GM04503 (cell line): Measurements from ENCODE around the gene CRP.
"Not testable (repeated sequence)": the region's sequence is repeated elsewhere in the genome, so short reads cannot be mapped to it uniquely, and the experiment has no call there.

Source experiments
- DNase-seq: peaks from one replicate; pipeline ENCODE4 v3.0.0-alpha.2; 2012; ENCODE audit warnings: low read depth

CRP gene, protein sequence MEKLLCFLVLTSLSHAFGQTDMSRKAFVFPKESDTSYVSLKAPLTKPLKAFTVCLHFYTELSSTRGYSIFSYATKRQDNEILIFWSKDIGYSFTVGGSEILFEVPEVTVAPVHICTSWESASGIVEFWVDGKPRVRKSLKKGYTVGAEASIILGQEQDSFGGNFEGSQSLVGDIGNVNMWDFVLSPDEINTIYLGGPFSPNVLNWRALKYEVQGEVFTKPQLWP

DNA sequence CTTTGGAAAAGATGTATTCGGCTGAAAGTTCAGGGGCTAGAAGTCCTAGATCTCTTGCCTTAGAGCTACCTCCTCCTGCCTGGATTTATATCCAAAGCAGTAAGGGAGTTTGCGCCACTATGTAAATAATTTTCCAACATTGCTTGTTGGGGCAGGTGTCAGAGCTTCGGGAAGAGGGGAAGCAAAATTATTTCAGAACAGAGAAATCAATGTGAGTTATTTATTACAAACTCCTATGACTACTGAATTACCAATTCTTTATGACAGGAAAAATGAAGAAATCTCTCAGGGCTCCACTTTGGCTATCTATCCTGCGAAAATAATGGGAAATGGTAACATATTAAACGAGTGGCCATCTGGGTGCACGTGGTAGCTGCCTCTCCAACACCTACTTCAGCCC, at the start of gene CRP:
TSS of gene CRP (minus strand) at position 61 of the 400 bp plus-strand sequence. CDS start 104 bp downstream, outside the sequence.
- DNase-seq, result no peak

DNA sequence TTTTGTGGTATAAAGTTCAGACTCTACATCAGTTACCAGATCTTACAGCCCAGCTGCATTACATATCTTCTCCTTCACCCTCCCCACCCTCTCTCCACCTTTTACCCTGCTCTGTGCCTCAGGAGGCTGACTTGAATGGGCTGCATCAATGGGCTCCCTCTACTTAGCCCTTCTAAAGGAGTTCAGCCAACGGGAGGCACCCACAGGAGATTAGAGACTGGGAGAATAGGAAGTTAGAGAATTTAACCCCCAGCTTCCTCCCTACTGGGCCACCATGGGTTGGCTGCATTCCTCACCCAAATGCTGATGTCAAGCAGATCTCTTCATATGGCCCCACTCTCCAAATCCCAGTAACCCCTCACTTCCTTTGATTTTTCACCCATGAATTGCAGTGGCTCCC, 49.3 kb upstream of the CRP start:
- DNase-seq, result no peak

DNA sequence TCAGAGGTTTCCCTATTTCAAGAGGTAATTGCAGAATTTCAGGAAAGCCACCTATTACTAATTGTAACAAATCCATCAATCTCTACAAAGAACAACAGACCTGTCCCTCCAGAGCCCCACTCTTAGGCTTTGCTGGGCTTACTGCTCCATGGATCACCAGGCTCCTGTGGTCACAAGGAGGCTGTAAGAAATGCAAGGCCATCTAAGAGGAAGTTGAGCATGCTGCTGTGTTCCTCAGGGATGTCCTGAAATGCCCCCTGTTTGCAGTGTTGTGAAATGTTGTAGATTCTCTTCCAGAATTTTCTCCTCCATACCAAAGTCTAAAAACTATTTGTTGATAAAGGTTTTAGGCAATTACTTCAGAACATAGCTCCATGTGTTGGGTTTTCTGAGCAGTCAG, 42.0 kb upstream of the CRP start:
- DNase-seq, result no peak

DNA sequence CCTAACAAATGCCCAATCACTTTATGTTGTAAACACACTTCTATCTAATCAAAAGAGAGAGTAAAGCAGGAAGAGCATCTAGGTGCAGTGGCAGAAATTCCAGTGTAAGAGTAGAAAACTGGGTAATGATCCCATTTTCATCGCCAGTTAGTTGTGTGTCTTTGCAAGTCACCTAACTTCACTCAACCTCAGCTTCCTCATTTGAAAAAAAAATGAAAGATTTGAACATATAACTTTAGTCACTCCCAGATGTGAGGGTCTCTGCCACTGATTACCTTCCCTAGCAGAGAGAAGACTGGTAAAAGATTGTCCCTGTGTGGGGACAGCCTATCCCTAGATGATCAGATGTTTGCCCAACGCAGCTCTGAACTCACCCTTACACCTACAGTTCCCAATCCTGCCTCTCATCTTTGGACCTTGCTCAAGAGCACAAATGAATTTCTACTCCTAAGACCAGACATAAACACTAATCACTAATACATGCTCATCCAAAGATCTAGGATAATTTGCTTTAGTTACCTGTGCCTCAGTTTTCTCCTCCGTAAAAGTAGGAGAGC, 41.1 kb upstream of the CRP start:
- DNase-seq, result no peak

DNA sequence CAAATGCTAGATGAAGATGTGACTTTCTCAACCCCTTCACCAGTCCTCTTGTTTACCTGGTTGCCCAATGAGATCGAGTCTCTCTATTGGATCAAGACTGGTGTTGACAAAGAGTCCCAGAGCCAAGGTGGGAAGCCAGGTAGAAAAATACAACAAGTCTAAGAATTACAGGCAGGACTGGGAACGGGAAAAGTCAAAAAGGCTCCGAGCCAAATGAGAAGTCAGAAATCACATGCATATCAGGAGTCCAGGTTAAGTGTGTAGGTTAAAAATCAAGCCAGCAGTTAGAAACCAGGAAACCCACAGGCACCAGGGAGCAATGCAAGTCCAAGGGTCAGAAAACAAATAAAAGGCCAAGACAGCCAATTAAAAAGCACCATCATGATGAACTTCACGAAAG, 39.0 kb upstream of the CRP start:
- no peak for DNase-seq

DNA sequence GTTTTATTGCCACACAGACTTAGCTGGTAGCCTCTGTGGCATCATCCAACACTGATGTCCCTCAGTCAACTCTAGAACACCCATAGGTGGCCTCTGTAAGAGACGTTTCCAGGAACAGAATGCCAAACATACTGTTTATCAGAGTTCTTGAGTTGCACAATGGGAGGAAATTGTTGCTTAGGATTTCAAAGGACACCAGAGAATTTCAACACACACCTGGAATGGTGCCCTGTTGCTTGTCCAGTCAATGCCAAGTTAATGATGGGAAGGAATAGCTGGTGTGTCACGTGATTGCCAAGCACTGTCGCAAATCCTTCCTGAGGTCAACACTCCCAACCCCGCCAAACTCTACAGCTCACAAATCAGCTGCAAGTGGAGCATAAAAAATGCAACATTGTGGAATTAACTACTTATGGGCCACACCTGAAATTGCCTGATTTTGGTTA, 37.8 kb upstream of the CRP start:
- peak; percentile 73 for DNase-seq

DNA sequence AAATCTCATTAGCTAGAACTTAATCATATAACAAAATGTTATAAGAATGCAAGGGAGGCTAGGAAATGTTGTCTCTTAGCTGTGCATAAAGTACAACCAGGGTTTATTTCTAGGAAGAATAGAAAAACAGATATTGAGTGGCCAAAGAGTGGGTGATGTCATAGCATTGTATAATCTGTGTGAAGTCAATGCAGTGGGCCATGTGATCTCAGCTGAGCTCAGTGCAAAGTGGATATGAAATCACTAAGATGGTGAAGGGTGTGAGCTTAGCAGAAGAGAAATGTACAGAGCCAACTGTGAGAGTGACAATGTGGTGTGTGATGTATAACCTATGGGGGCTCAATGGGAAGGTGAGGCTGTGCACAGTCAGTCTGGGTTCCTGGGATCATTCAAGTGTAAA, 36.6 kb upstream of the CRP start:
- DNase-seq, result no peak

DNA sequence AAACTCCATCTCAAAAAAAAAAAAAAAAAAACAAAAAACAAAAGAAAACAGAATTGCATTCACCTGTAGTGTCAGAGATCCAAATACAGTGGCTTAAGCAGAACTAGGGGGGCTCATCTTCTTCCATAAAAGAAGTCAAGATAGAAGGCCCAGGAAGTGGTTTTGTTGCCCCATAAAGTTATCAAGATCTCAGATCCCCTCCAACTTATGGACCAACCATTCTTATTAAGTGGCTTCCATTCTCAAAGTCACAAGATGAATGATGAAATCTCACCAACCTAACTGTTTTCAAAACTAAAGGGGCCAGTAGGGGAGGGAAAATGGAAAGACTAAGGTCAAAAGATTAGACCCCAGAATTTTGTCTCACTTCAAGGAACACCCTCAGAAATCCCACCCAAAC, 36.2 kb upstream of the CRP start:
- DNase-seq, result no peak

DNA sequence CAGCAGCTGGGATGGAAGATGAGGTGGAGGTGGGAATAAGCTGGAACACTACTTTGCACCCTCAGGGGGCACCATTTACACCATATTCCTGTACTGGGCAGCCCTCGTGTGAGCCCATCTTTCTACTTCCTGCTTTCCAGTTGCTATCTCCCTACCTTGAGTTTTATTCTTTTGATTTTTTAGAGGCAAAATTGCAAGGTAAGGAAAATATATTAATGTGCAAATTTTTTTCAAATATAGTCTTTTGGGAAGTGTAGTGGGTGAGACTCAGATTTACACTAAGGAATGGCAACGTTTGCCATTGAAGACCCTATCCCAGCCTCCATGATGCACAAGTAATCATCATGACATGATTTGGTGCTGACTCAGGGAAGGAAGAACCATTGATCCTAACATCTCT, 35.2 kb upstream of the CRP start:
- DNase-seq, result no peak

DNA sequence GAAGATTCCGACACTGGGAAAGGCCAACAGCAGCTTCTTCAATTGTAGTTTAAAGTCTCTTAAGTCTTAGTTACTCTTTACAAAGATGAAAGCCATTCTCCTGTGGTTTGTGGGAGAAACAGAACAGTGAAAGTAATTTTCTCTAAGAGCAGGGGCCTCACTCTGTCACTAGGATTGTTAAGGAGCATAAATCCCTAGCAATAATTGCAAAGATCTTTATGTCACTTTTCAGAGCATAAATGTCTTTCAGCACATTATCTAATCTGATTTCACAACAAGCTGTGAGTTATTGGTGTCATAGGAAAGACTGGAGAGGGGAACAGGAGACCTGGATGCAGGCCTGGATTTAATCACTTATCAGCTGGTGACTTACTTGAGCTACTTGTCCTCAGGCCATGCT, 34.0 kb upstream of the CRP start:
- DNase-seq, result no peak

DNA sequence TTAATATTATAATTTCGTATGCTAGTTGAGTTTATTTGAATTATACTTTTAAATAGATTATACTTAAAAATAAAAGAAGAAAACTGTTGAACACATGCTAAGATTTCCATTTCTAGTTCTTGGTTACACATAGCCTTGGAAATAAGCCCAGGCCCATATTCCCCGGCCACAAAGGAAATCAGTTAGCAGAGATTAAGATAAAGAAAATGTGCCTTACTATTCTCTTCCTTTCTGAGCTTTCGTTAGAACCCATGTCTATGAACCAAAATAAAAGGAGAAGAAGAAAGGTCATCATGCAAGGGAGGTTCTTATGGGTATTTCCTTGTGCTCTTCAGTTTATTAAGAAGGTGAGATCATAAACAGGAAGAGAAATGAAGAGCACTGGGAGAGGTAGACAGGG, 32.3 kb upstream of the CRP start:
- DNase-seq, result no peak

DNA sequence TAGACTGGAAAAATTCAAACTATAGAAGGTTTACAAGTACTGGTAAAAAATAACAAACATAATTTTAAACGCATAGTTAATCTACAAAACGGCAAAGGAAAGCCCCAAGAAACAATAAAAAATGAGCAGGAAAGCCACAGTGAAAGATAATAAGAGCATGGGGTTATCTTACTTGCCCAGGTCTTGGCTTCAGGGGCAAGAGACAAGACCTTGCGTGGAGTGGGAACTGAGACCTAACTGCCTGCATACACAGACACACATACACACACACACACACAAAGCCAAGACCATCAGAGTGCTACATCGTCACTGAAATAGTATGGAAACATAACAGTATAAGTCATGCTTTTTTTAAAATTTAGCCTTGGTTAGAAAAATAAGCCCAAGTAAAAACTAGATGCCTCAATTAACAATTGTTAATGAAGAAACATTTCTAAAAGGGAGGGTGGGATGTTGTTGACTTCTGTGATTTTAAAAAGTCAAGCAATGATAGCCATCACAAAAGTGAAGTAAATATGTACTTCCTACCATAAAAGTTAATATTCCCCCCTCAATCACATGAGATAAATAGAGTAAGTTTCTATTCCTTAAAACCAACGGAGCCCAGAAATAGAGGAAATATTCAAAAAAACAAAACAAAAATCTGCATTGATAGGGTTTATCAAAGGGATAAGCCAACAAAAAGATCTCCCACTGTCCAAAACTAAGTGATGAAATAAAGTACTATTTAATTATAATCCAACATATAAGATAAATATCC, 29.4 kb upstream of the CRP start:
- no peak for DNase-seq

DNA sequence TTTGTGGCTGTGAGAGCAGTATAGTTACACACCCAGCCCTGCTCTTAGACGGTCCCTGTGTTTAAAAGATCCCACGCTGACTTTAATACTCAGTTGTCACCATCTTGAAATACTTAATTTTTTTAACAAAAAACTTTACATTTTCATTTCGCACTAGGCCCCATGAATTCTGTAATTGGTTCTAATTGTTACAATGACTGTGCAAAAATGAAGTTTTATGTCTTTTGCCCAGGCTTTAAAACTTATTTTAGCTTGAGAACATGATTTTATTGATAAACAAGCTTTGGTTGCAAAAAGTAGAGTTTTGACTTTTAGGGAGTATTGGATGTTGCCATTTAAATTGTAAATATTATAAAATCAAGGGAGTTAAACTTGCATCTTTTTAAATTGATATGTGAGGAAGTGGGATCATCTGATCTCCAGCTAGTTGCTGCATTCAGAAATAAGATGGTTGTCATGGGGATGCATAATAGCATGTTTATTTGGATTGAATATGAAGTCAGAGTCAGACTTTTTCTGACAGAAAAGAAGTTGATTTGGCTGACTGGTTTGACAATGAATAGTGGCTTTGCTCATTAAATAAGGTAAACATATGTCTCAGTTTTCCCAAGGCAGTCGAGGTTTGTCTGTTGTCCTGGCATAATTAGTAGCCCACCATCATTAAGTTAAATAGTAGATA, 23.0 kb upstream of the CRP start:
- DNase-seq, result no peak

DNA sequence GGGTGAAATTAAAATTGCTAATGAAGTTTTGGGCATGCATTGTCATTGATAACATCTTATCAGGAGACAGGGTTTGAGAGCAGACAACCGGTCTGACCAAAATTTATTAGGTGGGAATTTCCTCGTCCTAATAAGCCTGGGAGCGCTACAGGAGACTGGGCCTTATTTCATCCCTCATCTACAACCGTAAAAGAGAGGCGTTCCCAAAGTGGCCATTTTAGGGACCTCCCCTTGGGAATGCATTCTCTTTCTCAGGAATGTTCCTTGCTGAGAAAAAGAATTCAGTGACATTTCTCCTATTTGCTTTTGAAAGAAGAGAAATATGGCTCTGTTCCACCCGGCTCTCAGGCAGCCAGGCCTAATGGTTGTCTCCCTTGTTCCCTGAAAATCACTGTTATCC, 8.8 kb upstream of the CRP start:
- DNase-seq, result not testable (repeated sequence)

DNA sequence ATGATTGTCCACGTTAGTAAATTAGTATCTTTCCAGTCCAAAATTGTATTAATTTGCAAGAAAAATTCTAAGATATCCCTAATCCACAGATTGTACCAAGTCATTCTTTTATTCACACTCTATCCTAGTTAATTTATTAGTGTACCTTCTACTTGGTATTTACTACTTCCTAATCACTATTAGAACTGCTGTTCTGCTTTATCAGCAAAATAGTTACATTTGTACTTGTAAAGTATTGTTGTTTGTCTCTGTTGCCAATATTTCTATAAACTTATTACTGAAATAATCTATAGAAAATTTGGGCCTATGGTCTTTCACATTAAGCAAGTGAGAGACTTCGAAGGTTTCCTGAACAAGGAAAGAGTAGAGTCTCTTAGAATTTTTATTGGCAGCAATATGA, 5.6 kb upstream of the CRP start:
- no peak for DNase-seq

DNA sequence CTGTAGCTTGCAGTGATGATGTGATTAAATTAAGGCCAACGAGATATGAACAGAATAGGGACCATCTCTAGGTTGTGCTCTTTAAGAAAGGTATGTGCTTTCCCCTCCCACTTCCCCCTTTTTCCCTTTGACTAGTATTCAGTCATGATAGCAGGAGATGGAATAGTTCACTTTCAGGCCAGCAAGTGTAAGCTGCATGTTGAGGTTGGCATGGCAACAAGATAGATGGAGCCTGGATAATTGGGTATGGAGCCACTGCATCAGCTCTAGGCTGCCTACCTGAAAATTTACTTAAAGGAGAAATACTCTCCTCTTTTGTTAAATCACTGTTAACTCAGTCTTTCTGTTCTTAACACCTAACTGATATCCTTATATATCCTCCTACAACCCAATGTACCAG, 1.5 kb upstream of the CRP start:
- no peak for DNase-seq

DNA sequence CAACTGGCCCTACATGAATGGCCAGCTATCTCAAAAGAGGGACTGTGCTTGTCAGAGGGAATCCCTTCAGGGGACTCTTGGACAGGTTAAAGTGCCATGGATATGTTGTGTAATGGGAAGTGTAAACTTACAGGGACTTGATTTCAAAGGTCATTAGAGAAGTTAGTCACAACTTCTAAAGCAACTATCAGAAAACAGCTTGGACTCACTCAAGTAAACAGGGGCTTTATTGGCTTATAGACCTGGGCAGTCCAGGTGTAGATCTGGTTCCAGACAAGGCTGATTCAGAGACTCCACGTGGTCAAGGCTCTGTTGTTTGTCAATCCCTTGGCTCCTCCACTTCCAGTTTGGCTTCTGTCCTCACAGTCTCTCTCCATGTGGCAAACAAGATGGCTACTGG, 2.3 kb downstream of the CRP start:
- DNase-seq, result no peak

DNA sequence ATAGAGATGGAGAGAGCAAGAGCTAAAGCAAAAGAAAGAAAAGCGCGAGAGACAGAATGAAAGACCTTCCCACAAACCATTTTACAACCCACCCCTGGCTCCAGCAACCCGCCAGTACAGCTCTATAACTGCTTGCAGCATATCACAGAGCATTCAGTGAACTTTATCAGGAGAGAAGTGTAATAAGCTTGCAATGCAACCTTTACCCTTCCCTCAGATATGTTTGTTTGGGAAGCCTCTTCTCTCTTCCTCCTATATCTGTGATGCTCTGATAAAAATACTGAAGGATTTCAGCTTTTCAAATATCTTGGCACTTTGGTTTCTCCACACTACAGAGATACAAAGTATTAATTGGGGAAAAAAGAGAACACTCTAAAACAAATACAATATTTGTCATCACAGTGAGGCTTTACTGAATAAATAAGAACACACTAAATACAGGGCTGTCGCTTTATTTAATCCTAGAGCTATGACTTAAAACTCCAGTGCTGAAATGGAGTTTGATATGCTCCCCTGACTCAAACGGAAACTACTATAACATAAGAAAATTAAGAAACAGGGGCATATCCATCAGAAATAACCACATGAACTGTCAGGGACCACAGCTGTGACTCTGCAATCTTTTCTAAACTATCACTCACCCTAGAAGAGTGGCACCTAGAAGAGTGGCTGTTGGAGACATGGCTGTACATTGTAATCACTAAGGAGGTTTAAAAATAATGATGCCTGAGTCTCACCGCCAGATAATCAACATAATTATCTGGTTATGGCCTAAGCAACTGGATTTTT, 6.7 kb downstream of the CRP start:
- DNase-seq, result no peak

DNA sequence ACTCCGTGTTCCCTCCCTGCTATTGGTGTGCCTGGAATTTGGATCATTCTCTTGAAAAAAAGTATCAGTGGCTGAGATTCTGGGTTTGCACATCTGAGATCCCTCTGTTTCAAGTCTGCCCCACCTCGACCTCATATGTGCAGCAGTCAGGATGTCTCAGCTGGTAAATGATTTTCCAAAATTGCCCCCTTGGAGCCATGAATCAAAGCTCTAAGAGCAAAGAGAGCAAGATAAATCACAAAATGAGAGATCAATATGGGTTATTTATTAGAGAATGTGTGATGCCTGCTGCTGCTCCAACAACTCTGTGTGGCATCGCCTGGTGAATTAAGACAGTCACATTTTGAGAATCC, 8.5 kb downstream of the CRP start:
- no peak for DNase-seq

DNA sequence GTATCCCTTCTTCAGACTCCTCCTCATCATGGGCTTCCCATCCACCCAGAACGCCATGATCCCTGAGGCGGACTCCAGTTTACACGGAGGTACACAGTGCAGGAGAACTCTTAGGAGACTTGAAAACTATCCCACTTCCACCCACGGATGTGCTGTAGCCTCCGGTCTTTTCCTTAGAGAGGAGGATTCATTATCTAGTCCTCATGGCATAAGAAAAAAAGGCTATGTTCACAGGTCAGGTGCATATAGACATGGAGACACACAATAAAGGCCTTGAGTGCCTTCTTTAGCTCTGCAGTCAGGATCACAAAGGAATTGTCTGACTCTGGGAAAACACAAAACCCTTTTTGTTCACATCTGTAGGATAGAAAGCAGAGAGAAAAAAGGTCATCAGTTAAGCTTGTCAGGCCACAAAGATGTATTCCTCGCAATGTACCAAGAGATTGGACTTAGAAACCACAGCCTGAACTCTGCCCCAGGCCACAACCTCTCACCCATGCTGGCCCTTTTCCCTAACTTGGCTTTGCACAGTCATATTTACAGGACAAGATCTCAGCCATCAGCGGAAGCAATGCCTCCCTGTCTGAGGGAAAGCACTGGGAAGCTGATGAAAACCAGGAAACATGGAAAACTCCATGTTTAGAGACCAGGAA, 9.0 kb downstream of the CRP start:
- DNase-seq, result no peak

DNA sequence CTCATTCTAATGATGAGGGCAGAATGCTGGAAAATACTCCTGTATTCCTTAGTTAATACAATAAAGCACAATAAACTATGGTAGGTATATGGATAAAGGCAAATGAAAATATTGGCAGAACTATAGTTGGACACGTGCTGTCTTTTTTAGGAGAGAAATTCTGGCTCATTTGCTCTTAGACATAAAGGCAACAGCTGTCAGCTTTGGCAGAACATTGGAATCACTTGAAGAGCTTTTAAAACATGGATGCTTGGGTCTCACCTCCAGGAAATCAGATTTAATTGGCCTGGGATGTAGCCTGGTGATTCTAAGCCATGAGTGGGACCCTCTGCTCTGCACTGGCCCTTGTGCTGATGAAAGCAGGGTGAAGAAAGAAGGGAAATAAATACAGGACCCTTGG, 9.9 kb downstream of the CRP start:
- DNase-seq, result no peak

DNA sequence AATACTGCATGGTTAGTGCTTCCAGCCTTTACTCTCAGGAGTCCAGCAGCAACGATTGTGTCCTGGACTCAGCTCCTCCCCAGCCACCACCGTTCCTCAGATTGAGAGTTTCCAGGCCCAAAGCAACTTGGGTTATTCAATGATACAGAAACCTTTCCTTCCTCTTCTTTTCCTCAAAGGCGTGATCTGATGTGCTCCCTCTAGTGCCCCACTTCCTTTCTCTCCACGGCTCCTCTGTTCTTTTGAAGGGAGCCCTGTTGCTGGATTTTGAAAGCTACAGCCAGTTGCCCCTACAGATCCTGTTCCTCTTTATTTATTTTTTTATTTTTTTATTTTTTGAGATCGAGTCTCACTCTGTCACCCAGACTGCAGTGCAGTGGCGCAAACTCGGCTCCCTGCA, 14.1 kb downstream of the CRP start:
- no peak for DNase-seq
